Mesenchymal stem cell (in vitro differentiated cells and primary cell): ENCODE data around the gene SOHLH1.

Experiments
- DNase-seq: peaks from one replicate; pipeline ENCODE4 v3.0.0-alpha.2; 2013
- H2AFZ ChIP-seq: one replicate; pipeline ENCODE4 v1.6.1; 2013; ENCODE audit warnings: low read depth, mild to moderate bottlenecking, control low read depth, inconsistent platforms, low read length, moderate library complexity
- H2AK5ac ChIP-seq: 2 replicates; pipeline ENCODE4 v1.6.1; 2013; ENCODE audit warnings: low read length, moderate library complexity, mild to moderate bottlenecking, inconsistent platforms; ENCODE audit not compliant: severe bottlenecking
- H2BK120ac ChIP-seq: one replicate; pipeline ENCODE4 v1.6.1; 2013; ENCODE audit warnings: low read depth, mild to moderate bottlenecking, inconsistent platforms, low read length, moderate library complexity
- H2BK12ac ChIP-seq, 2 experiments: one replicate each; pipeline ENCODE4 v1.6.1; 2013; ENCODE audit warnings: inconsistent platforms in 2 of 2, low read length in 2 of 2, mild to moderate bottlenecking in 2 of 2, moderate library complexity in 2 of 2, control low read depth in 1 of 2
- H2BK15ac ChIP-seq: one replicate; pipeline ENCODE4 v1.6.1; 2013; ENCODE audit warnings: mild to moderate bottlenecking, low read depth, inconsistent platforms; ENCODE audit not compliant: poor library complexity, severe bottlenecking
- H2BK5ac ChIP-seq: 2 replicates; pipeline ENCODE4 v1.6.1; 2013; ENCODE audit warnings: low read depth, mild to moderate bottlenecking, low read length, control low read depth, inconsistent platforms; ENCODE audit not compliant: poor library complexity, severe bottlenecking
- H3K14ac ChIP-seq, 2 experiments: one replicate each; pipeline ENCODE4 v1.6.1; 2013; ENCODE audit warnings: inconsistent platforms in 2 of 2, low read length in 2 of 2, control low read depth in 1 of 2, mild to moderate bottlenecking in 1 of 2, moderate library complexity in 1 of 2
- H3K18ac ChIP-seq, 2 experiments: one replicate each; pipeline ENCODE4 v1.6.1; 2013; ENCODE audit warnings: inconsistent platforms in 2 of 2, low read length in 2 of 2, control low read depth in 1 of 2, low read depth in 1 of 2, mild to moderate bottlenecking in 1 of 2
- H3K23ac ChIP-seq, 2 experiments: one replicate each; pipeline ENCODE4 v1.6.1; 2013; ENCODE audit warnings: inconsistent platforms in 2 of 2, low read length in 2 of 2, mild to moderate bottlenecking in 2 of 2, moderate library complexity in 2 of 2, control low read depth in 1 of 2
- H3K27ac ChIP-seq: 2 replicates; pipeline ENCODE4 v1.5.1; 2013; ENCODE audit warnings: mild to moderate bottlenecking, moderate library complexity, low read length, control low read depth, inconsistent platforms; ENCODE audit not compliant: poor library complexity, severe bottlenecking
- H3K27me3 ChIP-seq, 2 experiments: 2 replicates each; pipeline versions ENCODE4 v1.6.1 to v1.7.0; 2013; ENCODE audit warnings: low read length in 2 of 2, mild to moderate bottlenecking in 2 of 2, moderate library complexity in 2 of 2, control low read depth in 1 of 2, inconsistent platforms in 1 of 2; ENCODE audit not compliant: control insufficient read depth in 1 of 2, insufficient read depth in 1 of 2
- H3K36me3 ChIP-seq, 2 experiments: 2 replicates each; pipeline versions ENCODE4 v1.6.1 to v1.7.0; 2013; ENCODE audit warnings: low read length in 2 of 2, control low read depth in 1 of 2, inconsistent platforms in 1 of 2, low read depth in 1 of 2, mild to moderate bottlenecking in 1 of 2; ENCODE audit not compliant: insufficient read depth in 2 of 2, control insufficient read depth in 1 of 2
- H3K4ac ChIP-seq, 2 experiments: one replicate each; pipeline ENCODE4 v1.6.1; 2013; ENCODE audit warnings: inconsistent platforms in 2 of 2, low read length in 2 of 2, mild to moderate bottlenecking in 2 of 2, moderate library complexity in 2 of 2, control low read depth in 1 of 2, low read depth in 1 of 2
- H3K4me1 ChIP-seq: 2 replicates; pipeline ENCODE4 v1.6.1; 2013; ENCODE audit warnings: low read depth, low read length, control low read depth; ENCODE audit not compliant: control insufficient read depth, insufficient read depth
- H3K4me2 ChIP-seq: 2 replicates; pipeline ENCODE4 v1.6.1; 2013; ENCODE audit warnings: low read length, mild to moderate bottlenecking, inconsistent platforms; ENCODE audit not compliant: poor library complexity, severe bottlenecking
- H3K4me3 ChIP-seq, 2 experiments: 2 replicates each; pipeline versions ENCODE4 v1.5.1 to v1.7.0; 2013; ENCODE audit warnings: low read length in 2 of 2, mild to moderate bottlenecking in 2 of 2, control low read depth in 1 of 2, low read depth in 1 of 2; ENCODE audit not compliant: insufficient read depth in 1 of 2
- H3K79me1 ChIP-seq: replicated peaks from 2 replicates; pipeline ENCODE4 v1.6.1; 2013; ENCODE audit warnings: mild to moderate bottlenecking, control low read depth, low read length, inconsistent platforms; ENCODE audit not compliant: poor library complexity, severe bottlenecking
- H3K9ac ChIP-seq: 2 replicates; pipeline ENCODE4 v1.7.0; 2013; ENCODE audit warnings: mild to moderate bottlenecking, low read length, moderate library complexity
- H3K9me3 ChIP-seq: 2 replicates; pipeline ENCODE4 v1.7.0; 2013; ENCODE audit warnings: mild to moderate bottlenecking, low read length; ENCODE audit not compliant: control insufficient read depth
- H4K8ac ChIP-seq: one replicate; pipeline ENCODE4 v1.6.1; 2013; ENCODE audit warnings: inconsistent platforms, mild to moderate bottlenecking, low read length, moderate library complexity
- H4K91ac ChIP-seq: one replicate; pipeline ENCODE4 v1.6.1; 2013; ENCODE audit warnings: mild to moderate bottlenecking, low read length, inconsistent platforms
- WGBS: methylation state at CpG from one replicate; pipeline ENCODE4 v1.1.7; 2013; ENCODE audit warnings: mixed read lengths; 5-methylcytosine and 5-hydroxymethylcytosine counted together

Gene SOHLH1

DNA sequence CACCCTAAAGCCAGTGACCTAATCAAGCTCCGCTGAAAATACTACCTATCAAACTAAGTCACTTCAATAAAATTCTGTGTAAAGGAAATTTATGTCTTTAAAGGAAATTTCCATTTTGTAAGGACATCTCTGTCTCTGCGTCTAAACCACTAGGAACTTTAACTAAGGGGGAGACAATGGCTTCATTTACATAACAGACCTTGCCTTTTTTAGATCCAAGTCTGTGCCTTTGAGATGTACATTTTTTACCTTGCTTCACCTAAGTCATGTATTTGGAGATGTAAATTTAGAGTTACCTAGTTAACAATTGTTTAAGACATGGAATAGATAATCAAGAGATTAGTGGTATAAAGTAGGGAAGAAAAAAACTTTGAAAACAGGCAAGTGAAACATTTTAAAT lies 49.8 kb downstream of the SOHLH1 start:
- H3K9ac ChIP-seq = no peak overlapping the region
- H3K36me3 ChIP-seq = no peaks in the 10 kb centered on the region
- H3K18ac ChIP-seq = no peak overlapping the region
- H3K4ac ChIP-seq = no peak overlapping the region
- no peaks in the 10 kb centered on the region for H3K27me3 ChIP-seq
- H3K23ac ChIP-seq = no peak overlapping the region
- no CpG with 5 or more reads among the region's 2 CpGs for WGBS
- H2AFZ ChIP-seq = no peak overlapping the region
- H3K4me1 ChIP-seq = no peaks in the 10 kb centered on the region
- no peak overlapping the region for H4K91ac ChIP-seq
- no peak overlapping the region for H2BK15ac ChIP-seq
- no peak overlapping the region for H3K4me2 ChIP-seq
- H2AK5ac ChIP-seq = no peak overlapping the region
- H3K14ac ChIP-seq = no peak overlapping the region
- no peak overlapping the region for H2BK120ac ChIP-seq
- no peaks in the 10 kb centered on the region for H3K79me1 ChIP-seq
- peaks cover 60% of the 10 kb centered on the region for H3K9me3 ChIP-seq
- no peak overlapping the region for H3K4me3 ChIP-seq
- no peak overlapping the region for H3K27ac ChIP-seq
- H2BK12ac ChIP-seq = no peak overlapping the region
- H4K8ac ChIP-seq = no peak overlapping the region
- no peak overlapping the region for H2BK5ac ChIP-seq
- DNase-seq = no peak

DNA sequence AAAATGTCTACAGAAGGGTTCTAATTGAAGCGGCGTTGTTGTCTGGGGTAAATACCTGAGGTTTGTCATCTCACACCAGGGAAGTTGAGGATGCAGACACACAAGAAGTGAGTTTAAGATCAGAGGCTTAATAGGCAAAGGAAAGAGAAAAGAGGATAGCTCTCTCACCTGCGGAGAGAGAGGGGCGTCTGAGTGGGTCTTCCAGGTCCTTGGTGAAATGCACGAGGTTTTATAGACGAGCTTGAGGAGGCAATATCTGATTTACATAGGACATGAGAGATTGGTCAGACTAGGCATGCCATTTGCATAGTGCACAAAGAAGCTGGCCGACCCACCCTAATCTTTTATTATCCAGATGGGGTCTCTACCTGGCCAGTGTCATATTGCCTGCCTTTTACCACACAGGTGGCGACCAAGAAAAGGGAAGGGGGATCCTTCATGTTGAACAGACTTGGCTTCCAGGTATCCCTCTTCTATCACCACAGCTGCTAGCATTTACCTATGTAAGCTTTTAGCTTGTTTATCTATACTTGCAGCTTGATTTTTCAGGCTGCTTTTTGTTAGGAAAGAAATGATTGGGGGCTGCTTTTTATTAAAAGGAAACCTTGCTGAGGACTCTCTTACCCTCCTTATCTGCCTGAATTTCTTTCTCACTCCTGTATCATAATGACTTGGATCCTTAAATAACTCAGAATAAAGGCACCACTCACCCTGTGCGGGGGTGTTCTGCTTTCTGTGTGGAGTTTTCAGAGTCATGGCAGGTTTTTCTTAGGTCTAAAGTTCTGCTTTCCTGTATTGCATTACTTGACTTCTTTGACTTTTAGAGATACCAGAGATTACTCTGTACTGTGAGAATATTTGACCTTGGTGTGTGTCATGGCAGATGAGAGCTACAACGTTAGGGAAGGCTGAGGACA lies 50.5 kb downstream of the SOHLH1 start:
- Histone ChIP-seq H3K27me3 (no peaks in the 10 kb centered on the region), H3K79me1 (no peaks in the 10 kb centered on the region), H3K4me3 (no peak overlapping the region), H3K36me3 (no peaks in the 10 kb centered on the region), H3K4ac (no peak overlapping the region), H3K18ac (no peak overlapping the region), H2BK15ac (no peak overlapping the region), H2BK12ac (no peak overlapping the region), H2BK5ac (no peak overlapping the region), H4K91ac (no peak overlapping the region), H3K4me1 (no peaks in the 10 kb centered on the region), H3K9me3 (peaks cover 58% of the 10 kb centered on the region), H3K23ac (no peak overlapping the region), H3K27ac (no peak overlapping the region), H2AK5ac (no peak overlapping the region), H2BK120ac (no peak overlapping the region), H4K8ac (no peak overlapping the region), H2AFZ (no peak overlapping the region), H3K14ac (no peak overlapping the region), H3K4me2 (no peak overlapping the region), H3K9ac (no peak overlapping the region)
- WGBS = 75% methylated on average over 10 of the region's 10 CpGs
- DNase-seq = no peak

DNA sequence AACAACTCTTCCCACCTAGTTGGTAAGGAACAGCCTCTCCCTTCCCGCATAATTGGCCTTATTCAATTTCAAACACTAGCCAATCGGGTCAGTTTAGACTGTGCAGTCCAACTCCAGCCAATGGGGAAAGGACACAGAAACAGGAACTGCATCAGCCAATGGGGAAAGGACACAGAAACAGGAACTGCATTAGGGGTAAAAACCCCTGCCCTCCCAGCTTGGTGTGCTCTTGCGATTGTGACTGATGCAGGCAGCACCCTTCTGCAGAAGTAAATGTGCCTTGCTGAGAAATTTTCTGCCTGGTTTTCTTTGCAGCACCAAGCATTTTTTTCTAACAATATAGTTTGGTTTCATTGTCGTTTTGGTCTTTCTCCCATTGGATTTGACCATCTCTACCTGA lies 51.4 kb downstream of the SOHLH1 start:
- Histone ChIP-seq H4K8ac (no peak overlapping the region), H3K23ac (no peak overlapping the region), H3K4me1 (no peaks in the 10 kb centered on the region), H2BK5ac (no peak overlapping the region), H3K9ac (no peak overlapping the region), H3K4me3 (no peak overlapping the region), H3K4me2 (no peak overlapping the region), H2AFZ (no peak overlapping the region), H3K18ac (no peak overlapping the region), H2BK12ac (no peak overlapping the region), H2BK15ac (no peak overlapping the region), H4K91ac (no peak overlapping the region), H3K79me1 (no peaks in the 10 kb centered on the region), H3K9me3 (peaks cover 62% of the 10 kb centered on the region), H3K27me3 (no peaks in the 10 kb centered on the region), H3K36me3 (no peaks in the 10 kb centered on the region), H3K27ac (no peak overlapping the region), H3K14ac (no peak overlapping the region), H2BK120ac (no peak overlapping the region), H2AK5ac (no peak overlapping the region), H3K4ac (no peak overlapping the region)
- WGBS = 86% methylated on average over 4 of the region's 4 CpGs
- DNase-seq = no peak

DNA sequence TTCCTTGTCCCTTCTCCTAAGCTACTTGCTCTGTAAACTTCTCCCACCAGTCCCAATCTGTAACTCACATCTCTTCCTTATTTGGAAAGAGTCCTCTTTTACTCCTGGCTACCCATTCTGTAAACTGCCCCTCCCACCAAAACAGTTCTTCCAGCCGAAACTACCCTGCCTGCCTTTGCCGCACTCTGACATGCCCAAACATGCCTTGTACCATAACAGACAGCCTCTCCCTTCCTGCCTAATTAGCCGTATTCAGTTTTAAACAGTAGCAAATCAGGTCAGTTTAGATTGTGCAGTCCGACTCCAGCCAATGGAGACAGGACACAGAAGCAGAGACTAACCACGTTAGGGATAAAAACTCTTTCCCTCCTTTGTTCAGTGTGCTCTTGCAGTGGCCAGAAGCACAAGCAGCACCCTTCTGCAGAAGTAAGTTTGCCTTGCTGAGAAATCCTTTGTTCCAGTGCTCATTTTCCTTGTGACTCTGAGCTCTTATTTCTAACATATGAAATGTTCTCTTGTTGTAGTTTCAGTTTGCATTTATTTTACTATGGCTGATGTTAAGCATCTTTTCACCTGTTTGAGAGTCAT lies 54.6 kb downstream of the SOHLH1 start:
- H3K4ac ChIP-seq = no peak overlapping the region
- WGBS = 84% methylated on average over 5 of the region's 5 CpGs
- no peak overlapping the region for H3K4me2 ChIP-seq
- H3K14ac ChIP-seq = no peak overlapping the region
- H3K36me3 ChIP-seq = no peaks in the 10 kb centered on the region
- H3K27me3 ChIP-seq = no peaks in the 10 kb centered on the region
- no peak overlapping the region for H2AK5ac ChIP-seq
- H3K9ac ChIP-seq = no peak overlapping the region
- no peaks in the 10 kb centered on the region for H3K4me1 ChIP-seq
- no peak overlapping the region for H3K23ac ChIP-seq
- peak overlapping the region in 1 of 2 experiments; percentile 29 for H3K4me3 ChIP-seq
- no peak overlapping the region for H2BK12ac ChIP-seq
- no peak overlapping the region for H2AFZ ChIP-seq
- no peak overlapping the region for H3K18ac ChIP-seq
- DNase-seq = no peak
- no peak overlapping the region for H4K8ac ChIP-seq
- no peak overlapping the region for H2BK5ac ChIP-seq
- no peak overlapping the region for H2BK15ac ChIP-seq
- no peaks in the 10 kb centered on the region for H3K79me1 ChIP-seq
- peaks cover 49% of the 10 kb centered on the region for H3K9me3 ChIP-seq
- H4K91ac ChIP-seq = no peak overlapping the region
- no peak overlapping the region for H3K27ac ChIP-seq
- H2BK120ac ChIP-seq = no peak overlapping the region
